Left kidney (tissue), 2 donors: Measurements from ENCODE around the gene TLL2. TPM values are rescaled to one million over a fixed set of nuclear protein-coding genes. Genes with fewer than 3 reads are reported as not detected.

Experiments used
- DNase-seq: peaks from one replicate; pipeline ENCODE4 v3.0.0-alpha.2; 2013
- polyA plus RNA-seq: library from polyadenylated mRNA; unstranded; fragments of 120-200 nt; gene quantifications from one replicate; pipeline ENCODE4 v1.2.1, GENCODE V29; 2013; ENCODE audit not compliant: insufficient read length

The TLL2 gene
- polyA plus RNA-seq, 1 donor: 0.78 TPM

DNA sequence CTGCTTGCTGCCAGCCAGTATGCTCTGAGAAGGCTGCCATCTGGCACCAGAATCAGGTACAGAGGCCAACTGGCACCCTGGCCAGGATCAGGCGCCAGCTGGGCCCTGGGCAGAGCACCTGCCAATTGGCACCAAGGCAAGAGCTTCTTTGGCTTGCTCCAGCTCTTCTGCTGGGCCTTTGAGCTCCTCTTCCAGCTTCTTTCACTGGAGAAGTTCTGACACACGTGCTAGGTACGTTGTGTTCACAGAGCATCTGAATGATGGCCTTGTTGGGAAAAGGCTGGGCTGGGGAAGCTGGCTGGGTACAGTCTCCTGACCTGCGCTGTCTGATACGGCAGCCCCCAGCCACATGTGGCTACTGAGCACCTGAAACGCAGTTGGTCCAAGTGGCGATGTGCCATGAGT is 123.3 kb downstream of the TLL2 start:
- DNase-seq: no peak

DNA sequence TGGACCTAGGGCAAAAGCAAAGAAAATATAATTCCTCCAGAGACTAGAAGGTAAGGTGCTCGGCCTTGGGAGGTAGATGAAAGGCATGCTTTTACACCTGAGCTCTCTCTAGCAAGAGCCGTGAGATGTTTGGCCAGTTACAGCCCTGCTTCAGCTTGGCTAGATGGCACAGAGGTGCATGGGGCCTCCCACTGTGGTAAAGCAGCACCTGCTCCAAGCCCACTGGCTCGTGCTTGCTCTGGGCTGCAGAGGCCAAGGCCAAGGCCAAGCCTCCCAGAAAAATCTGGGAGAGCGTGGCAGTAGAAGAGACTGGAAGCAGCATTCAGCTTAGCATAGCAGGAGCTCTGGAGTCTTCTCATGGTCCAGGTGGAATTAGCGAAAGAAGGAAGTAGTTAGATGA is 123.9 kb downstream of the TLL2 start:
- no peak for DNase-seq

DNA sequence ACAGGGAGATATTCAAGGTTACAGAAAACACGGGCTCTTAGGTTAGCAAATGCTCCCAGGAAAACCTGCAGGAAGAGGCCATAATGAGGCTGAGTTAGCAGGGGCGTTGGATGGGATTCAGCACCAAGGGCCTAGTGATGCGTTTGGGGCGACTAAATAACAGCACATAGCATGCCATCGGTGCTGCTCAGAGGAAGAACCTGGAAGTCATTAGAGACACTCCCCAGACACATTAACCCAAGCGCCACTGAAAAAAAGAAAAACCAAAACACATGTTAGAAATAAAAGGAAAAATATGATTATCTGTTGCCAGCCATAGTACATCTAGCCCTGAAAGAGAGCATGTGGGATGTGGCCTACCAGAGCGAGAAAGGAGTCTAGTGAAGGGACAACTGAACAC is 126.1 kb downstream of the TLL2 start:
- no peak for DNase-seq

DNA sequence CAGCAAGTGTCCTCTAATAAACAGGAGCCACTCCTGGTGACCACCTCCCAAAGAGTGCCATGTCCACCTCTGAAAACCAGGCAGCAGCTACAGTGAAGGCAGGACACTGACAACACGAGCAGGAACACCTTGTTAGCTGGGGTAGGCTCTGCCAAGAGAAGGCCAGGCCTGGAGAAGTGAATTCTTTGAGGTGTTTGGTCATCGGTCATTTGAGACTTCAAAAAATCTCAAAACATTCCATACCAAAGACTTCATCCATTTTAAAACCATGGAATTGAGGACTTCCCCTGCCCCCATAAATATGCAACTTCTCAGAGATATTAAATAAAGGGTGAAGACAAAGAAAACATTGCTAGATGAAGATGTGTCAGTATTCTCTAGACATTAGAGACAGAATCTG is 126.6 kb downstream of the TLL2 start:
- no peak for DNase-seq

DNA sequence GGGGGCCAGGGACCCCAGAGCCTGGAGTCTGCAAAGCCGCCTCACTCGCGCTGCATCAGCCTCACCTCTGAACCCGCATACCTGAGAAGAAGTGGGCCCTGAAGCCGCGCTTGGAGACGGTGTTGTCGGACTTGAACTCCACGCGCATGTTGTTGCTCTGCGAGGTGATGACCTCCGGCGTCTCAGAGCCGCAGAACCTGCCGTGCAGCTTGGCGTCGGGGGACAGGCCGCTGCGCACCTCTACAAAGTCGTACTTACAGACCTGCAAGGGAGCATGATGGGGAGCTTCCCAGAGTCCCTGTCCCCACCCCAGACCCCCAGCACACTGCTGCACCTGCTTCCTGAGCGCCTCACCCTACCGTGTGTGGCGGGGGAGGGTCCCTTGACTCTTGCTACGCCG is 129.2 kb downstream of the TLL2 start:
- no peak for DNase-seq

DNA sequence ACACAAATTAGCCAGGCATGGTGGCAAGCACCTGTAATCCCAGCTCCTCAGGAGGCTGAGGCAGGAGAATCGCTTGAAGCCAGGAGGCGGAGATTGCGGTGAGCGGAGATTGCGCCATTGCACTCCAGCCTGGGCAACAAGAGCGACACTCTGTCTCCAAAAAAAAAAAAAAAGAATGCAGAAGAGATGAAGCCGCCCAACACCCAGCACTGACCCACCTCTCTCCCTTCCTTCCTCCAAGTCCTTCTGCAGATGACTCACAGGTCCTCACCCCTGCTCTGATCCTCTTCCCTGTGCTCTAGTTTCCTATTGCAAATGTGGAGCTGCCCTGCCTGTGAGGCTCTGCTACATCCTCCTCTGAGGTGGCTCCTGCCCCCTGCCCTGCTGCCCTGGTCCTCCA is 132.9 kb downstream of the TLL2 start:
- no peak for DNase-seq

DNA sequence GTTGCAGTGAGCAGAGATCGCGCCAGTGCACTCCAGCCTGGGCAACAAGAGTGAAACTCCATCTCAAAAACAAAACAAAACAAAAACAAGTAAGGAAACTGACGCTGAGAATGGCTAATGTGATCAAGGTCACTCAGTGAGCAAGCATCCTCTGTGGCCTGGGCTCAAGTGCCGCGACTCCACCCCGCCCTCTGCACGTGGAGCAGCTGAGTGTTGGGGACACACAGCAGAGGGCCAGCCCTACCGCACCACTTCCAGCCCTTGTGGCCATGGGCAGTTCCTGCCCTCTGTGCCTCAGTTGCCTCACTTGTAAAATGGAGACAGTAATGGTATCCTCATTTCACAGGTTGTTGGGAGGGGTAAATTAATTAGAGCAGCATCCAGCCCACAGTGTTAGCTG is 134.0 kb downstream of the TLL2 start:
- no peak for DNase-seq

DNA sequence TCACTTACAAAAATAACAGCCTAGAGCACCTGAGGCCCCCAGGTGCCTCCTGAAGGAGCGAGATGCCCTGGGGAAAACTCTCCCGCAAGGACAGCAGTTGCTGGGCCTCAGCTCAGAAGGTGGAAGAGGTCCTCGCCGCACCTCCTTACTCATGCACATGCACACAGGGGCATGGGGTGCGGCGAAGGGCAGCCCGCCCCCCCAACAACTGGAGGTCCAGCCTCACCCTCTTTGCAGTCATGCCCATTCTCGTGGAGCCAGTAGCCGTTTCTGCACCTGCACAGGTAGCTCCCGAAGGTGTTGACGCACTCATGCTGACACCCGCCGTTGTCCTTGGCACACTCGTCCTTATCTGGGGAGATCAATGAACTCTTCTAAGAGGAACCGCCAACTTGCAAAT is 135.0 kb downstream of the TLL2 start:
- no peak for DNase-seq

DNA sequence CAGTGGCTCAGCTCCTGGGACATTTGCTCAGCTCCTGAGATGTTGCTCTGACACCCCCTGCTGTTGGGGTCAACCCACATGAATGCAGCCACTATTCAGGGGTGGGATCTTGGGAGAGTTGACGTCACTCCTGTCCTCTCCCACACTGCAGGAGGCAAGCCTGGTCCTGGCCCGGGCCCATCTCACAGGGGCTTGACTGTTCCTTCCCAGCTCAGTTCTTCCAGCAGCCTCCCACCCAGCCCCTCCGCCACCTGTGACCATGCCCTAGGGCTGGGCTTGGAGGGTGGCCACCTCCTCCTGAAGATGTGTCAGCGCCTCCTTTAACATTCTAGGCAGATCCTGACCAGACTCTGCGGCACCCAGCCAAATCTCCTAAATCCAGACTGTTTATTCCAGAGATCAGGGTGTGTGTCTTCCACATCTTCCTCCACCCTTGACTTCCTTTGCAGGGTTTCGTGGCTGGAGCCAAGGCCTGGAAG is 135.9 kb downstream of the TLL2 start:
- DNase-seq: no peak

DNA sequence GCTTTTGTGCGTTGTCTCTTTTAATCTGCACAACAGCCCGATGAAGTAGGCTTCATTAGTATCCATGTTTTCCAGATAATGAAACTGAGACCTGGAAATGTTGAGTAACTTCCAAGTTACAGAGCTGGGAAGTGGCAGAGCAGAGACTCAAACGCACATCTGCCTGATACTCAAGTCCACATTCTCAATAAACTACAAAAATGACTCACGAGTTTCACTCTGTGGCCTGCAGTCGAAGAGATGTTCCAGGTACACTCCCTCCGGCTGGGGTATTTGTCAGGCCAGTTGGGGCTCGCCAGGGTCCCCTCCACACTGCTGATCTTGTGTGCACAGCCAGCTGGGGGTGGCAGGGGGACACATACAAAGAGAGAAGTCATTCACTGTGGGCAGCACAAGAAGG is 137.2 kb downstream of the TLL2 start:
- no peak for DNase-seq

DNA sequence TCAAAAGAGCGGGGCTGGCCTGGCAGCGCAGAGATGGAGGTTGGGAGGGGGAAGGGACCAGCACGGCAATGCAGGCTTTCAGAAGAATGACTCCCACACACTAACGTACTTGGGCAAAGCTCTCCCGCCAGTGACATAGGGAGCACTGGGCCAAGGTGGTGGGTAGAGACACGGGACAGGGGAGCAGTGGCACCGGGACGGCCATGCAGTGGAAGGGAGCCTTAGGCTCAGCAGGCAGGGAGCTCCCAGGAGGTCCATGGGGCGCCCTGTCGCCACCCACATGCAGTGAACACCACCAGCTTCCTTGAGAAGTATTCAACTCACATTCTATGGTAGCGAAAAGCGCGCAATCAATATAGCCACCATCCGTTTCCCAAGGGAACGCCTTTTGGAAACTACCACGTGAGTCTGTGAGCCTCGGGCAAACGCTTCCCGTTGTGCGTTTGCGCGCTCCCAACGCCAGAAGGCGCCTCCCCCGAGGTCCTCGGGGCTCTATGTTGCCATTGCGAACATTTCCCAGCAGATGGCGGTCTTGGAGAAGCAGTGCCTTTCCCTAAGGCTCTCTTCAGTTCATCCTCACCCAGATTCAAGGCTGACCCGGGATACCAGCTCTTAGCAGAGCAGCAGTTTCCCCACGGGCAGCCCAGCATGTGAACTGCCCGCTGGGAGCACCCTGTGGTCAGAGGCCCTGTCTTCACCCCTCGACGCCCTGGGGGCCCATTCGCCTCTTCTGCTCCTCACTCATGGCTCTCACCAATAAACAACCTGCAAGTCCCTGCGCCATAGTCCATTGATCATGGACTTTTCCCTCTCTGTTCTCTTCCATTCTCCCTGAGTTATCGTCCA is 138.5 kb downstream of the TLL2 start:
- DNase-seq: peak; percentile 91

DNA sequence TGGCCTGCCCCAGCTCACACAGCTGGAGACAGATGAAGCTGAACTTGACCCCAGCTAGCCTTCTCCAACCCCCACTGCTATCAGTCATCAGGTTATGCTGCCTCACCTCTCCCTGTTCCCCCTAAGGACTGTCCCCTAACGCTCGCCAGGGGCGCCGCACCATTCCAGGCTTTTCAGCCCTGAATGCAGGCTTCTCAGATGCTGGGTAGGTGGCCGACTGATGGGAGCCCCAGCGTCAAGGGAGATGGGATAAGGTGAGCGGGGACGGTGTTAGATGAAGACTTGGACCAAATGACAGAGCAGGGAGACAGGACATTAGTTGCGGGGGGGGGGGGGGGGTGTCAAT is 139.1 kb downstream of the TLL2 start:
- DNase-seq: no peak

DNA sequence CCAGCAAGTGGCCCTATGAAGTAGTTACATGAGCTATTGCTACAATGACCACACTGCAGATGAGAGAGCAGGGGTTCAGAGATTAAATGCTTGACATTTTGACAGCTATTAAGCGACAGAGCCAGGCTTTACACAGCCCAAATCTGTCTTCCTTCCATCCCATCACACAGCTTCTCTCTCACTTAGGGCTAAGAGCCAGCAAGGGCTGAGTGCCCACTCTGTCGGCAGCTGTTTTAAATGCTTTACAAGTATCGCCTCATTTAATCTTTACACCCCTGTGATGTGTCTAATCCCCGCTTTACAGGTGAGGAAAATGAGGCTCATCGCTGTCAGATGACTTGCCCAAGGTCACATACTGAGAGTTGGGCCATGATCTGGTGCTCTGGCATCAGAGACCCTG is 139.7 kb downstream of the TLL2 start:
- no peak for DNase-seq

DNA sequence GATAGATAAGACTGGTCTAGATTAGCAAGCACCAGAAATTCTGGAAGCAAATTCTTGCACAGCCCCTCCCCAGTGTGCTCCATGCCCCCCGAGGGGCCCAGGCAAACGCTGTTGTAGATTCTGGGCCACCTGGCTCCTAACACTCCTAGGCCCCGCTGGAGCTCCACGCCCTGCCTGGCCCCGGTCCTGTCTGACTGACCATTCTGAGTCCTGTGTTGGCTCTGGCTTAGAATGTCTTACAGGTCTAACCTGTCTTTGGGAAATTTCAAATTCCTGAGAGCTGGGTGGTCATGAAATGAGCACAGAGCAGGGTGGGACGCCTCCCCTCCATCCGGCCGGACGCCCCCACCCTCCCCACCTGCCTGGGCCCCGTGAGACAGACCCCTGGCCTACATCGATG is 142.4 kb downstream of the TLL2 start:
- DNase-seq: no peak

DNA sequence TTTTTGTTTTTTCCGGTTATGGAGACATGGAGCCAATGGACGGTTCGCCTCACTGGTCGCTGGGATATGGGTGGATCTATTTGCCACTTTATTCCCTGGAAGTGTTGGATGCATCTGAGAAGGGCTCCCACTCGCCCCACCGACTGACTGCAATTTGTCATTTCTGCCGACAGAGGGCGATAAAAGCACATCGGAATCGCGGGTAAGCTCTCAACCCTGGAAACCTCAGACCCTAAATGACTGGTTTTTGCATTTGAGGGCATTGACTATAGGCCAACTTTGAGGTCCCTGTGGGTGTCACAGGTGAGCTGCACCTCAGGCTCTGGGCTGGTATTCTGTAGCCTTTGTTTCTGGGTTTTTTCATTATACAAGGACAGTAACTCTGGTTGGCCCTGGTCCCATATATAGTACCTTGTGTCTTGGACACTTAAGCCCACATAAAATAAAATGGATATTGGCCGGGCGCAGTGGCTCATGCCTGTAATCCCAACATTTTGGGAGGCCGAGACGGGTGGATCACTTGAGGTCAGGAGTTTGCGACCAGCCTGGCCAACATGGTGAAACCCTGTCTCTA is 143.1 kb downstream of the TLL2 start:
- peak; percentile 34 for DNase-seq

DNA sequence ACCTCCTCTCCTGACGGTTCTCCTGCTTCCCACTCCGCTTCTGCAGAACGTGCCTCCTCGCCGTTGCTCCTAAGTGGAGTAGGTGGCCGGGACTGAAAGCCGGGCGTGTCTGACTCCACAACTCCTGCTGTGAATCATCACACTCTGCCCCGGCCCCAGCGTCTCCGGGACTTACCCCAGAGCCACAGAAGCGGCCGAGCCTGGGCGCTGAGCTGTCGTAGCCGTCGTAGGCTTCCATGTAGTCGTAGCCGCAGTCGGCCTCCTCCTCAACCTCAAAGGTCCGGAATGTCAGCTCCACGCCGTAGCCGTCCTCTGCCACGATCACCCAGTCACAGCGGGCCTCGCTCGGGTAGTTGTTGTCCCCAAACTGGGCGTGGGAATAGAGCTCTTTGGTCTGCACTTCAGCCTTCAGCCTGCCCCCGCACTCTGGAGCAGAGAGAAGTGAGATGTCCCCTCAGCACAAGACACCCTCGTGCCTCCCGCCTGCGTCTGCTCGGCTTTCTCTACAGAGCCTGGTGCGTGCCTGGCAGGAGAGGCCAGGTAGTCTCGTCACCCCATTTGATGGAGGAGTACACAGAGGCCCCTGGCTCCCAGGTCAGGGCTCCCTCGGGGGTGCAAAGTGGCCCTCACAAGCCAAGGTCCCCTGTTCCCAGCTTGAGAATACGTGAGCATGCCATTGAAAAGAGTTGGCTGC is 143.7 kb downstream of the TLL2 start:
- no peak for DNase-seq

DNA sequence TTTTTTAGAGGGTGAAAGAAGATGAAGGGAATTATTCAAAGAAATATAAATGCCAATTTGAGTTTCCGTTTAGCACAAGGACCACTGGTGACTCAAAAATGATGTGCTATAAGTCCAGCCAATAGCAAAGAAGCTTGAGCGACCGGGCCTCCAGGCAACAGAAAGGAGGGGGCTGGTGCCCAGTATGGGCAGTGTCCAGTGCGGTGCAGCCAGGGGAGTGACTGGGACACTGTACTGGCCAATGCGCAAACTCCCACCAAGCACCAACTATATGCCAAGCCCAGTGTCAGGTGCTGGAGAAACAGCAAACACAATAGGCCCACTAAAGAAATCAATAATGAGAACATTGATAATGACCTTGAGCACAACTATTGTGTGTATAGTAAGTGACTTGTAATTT is 144.8 kb downstream of the TLL2 start:
- DNase-seq: no peak

DNA sequence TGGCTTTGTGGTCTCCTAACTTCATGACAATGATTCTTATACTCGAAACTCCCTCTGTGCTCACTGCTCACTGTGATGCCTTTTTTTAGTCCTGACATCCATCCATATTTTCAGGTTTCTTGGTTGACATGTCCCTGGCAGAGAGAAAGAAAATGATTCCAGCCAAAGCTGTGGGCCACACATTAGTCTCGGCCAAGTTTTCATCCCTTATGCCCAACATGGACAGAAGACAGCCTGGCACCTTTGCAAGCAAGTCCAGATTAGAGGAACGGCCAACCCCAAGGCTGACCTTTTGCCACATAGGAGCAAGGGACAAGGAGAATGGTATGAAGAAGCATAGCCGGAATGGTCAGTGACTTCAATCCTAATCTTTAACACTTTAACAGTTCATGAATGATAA is 146.3 kb downstream of the TLL2 start:
- no peak for DNase-seq

DNA sequence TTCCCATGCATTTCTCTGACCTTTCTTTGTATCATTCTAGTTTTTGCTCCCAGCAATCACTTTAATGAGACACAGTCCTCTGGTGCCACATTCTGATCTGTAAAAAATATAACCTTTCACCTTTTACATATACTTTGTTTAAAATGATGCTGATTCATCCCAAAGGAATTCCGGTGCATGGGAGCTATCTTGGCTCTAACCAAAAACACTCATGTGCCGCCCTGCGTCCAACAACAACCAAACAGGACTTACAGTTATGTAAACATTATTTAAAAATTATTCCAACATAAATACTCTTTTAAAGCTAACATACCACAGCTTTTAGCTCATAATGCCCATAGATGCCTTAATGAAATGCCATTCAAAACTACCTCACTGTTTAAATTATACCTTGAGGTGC is 147.2 kb downstream of the TLL2 start:
- DNase-seq: no peak

DNA sequence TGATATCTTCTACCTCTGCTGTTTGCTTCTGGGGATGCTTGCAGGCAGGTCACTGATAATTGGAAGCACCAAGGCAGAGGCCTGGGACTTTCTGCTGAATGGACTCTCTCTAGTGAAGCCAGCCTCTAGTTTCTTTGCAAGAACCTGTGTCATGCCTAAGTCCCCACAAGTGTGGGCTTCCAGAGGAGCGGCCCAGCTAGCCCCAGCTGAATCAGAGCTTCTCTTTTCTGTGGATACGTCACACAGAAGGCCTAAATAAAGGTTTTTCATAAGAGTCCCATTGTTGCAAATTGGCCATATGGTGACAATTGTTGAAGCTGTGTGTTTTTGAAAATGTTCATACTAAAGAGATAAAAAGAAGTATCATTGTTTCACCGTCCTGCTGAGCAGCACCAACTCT is 148.2 kb downstream of the TLL2 start:
- DNase-seq: no peak

DNA sequence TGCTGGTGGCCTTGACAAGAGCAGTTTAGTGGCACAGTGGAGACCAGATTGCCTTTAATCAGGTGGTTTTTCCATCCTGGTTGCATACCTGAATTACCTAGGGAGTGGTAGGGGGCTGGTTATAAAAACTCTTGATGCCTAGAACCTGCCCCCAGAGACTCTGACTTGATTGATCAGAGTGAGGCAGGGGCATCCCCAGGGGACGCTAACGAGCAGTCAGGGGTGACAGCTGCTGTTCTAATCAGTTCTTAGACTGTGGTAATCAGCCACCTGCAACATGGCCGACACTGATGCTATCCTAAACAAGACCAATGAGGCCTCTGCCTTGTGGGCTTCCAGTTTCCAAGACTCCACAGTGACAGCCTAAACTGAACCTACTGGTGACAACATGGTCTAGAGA is 153.0 kb downstream of the TLL2 start:
- DNase-seq: no peak

DNA sequence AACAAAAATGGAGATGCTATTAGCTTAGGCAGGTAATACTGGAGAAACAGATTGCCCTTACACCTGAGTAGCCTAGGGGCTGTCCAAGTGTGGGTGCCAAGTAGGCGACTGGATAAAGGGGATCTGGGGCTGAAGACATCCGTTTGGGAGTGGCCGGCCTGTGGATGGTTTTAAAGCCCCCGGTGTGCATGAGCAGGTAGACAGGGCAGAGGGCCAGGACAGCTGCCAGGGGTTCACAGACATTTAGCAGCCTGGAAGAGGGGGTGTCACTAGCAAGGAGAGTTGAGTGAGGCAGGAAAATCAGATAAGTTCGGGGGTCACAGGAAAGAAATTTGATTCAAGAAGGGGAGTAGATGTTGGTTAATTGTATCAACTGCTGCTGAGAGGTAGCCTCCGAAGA is 153.4 kb downstream of the TLL2 start:
- no peak for DNase-seq

DNA sequence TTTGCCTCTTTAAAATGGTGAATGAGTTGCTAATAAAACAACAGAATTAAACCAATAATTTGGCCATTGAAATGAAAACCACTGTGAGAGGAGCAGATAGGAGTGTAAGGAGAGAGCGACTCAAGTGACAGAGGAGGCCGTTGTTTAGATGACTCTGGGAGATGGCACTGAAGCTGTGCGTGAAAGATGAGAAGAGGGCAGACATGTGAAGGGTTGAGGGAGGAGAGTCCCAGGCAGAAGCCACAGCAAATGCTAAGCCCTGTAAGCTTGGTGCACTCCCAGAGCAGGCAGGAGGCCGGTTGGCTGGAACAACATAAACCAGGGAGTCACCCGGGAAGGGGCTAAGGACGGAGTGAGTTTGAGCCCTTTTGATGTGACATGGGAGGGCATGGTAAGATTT is 154.1 kb downstream of the TLL2 start:
- no peak for DNase-seq
